GM18519 (cell line): ENCODE results near the gene MLXIP.

ENCODE experiments used
- ATAC-seq: cut with Tn5 transposase; IDR thresholded peaks from one replicate; pipeline ENCODE4 v1.9.1; 2021; ENCODE audit warnings: mild to moderate bottlenecking, moderate library complexity; ENCODE audit not compliant: unreplicated experiment, low FRiP score

Gene MLXIP

GRCh38 chr12:122121745-122122144 lies 43.2 kb downstream of the MLXIP start:
- ATAC-seq, result no peak

- no peak for ATAC-seq
Observed at GRCh38 chr12:122123051-122123760, 44.6 kb downstream of the MLXIP start.

- ATAC-seq, result no peak
Observed at GRCh38 chr12:122123761-122124145, 45.2 kb downstream of the MLXIP start.

- ATAC-seq, result no peak
Observed at GRCh38 chr12:122124370-122124769, 45.8 kb downstream of the MLXIP start.

GRCh38 chr12:122125452-122126341 lies 47.1 kb downstream of the MLXIP start:
- ATAC-seq, result no peak

- no peak for ATAC-seq
Observed at GRCh38 chr12:122126342-122126635, 47.7 kb downstream of the MLXIP start.

- no peak for ATAC-seq
Observed at GRCh38 chr12:122126713-122127597, 48.4 kb downstream of the MLXIP start.

GRCh38 chr12:122127839-122128238 lies 49.3 kb downstream of the MLXIP start:
- ATAC-seq, result no peak

- no peak for ATAC-seq
Observed at GRCh38 chr12:122128481-122128880, 49.9 kb downstream of the MLXIP start.

GRCh38 chr12:122129131-122129530 lies 50.6 kb downstream of the MLXIP start:
- ATAC-seq, result no peak

GRCh38 chr12:122130150-122130549 lies 51.6 kb downstream of the MLXIP start:
- ATAC-seq, result no peak

GRCh38 chr12:122133192-122133950 lies 54.8 kb downstream of the MLXIP start:
- ATAC-seq, result no peak

- no peak for ATAC-seq
Observed at GRCh38 chr12:122135437-122136031, 57.0 kb downstream of the MLXIP start.

GRCh38 chr12:122137229-122137628 lies 58.7 kb downstream of the MLXIP start:
- no peak for ATAC-seq

GRCh38 chr12:122137681-122138080 lies 59.1 kb downstream of the MLXIP start:
- ATAC-seq, result no peak

- ATAC-seq, result no peak
Observed at GRCh38 chr12:122138181-122138580, 59.6 kb downstream of the MLXIP start.

GRCh38 chr12:122138616-122139015 lies 60.1 kb downstream of the MLXIP start:
- no peak for ATAC-seq

GRCh38 chr12:122139266-122139665 lies 60.7 kb downstream of the MLXIP start:
- ATAC-seq, result no peak

- no peak for ATAC-seq
Observed at GRCh38 chr12:122139941-122140340, 61.4 kb downstream of the MLXIP start.
